ENCODE data around the gene PIGT.

The PIGT gene

GRCh38 chr20:45415822-45416637, at the start of gene PIGT:
Gene PIGT (plus strand): TSS chr20:45416141. CDS start chr20:45416157, 16 bp downstream.
- Histone ChIP-seq H3K27ac (peak within 1 kb of the TSS; percentile 68 to 89 (median 87)), H3K9me3 (replicated peaks in 1 of 11) (no peaks in the 10 kb centered on the region)

GRCh38 chr20:45366192-45366591, 49.7 kb upstream of the PIGT start:
- H3K4me3 ChIP-seq: no peak overlapping the region
- H3K36me3 ChIP-seq: peaks cover 20 to 41% (median 31%) of the 10 kb centered on the region in 11 experiments
- H3K4me2 ChIP-seq: peak overlapping the region; percentile 84 to 99 (median 94)
- peaks cover 0 to 11% (median 8%) of the 10 kb centered on the region in 11 experiments; a peak in 8 of 22 replicates for H3K27me3 ChIP-seq
- H4K20me1 ChIP-seq: peaks cover 4 to 75% (median 18%) of the 10 kb centered on the region in 11 experiments; a peak in 16 of 22 replicates
- H3K9ac ChIP-seq: peak overlapping the region in 3 of 11 experiments; percentile 9 to 89 (median 87); a peak in 2 of 22 replicates
- TF ChIP-seq Cebpa-rat (IDR thresholded peaks at IDR 0.05): no peak
- peaks cover 80 to 90% (median 87%) of the 10 kb centered on the region in 10 experiments for H3K4me1 ChIP-seq
- H3K27ac ChIP-seq: peak overlapping the region in 8 of 11 experiments; percentile 90 to 99 (median 96); a peak in 9 of 22 replicates
- no peaks in the 10 kb centered on the region for H3K9me3 ChIP-seq (replicated peaks in 1 of 11)

More at GRCh38 chr20:45415822-45416637, at the start of gene PIGT:
- TF ChIP-seq Cebpa-rat (IDR thresholded peaks at IDR 0.05): no peak
- Histone ChIP-seq H4K20me1 (peaks cover 0 to 42% (median 22%) of the 10 kb centered on the region in 11 experiments; a peak in 11 of 22 replicates), H3K4me2 (peak within 1 kb of the TSS; percentile 88 to 99 (median 98)), H3K27me3 (no peaks in the 10 kb centered on the region), H3K9ac (peak within 1 kb of the TSS; percentile 85 to 93 (median 89)), H3K36me3 (peaks cover 26 to 39% (median 34%) of the 10 kb centered on the region in 11 experiments), H3K4me3 (peak within 1 kb of the TSS; percentile 72 to 94 (median 92)), H3K4me1 (peaks cover 14 to 28% (median 25%) of the 10 kb centered on the region in 10 experiments)

- peak overlapping the region in 2 of 10 experiments; percentile 49 to 58; a peak in 2 of 20 replicates for H3K4me3 ChIP-seq
- H4K20me1 ChIP-seq: peaks cover 4 to 76% (median 18%) of the 10 kb centered on the region in 11 experiments; a peak in 16 of 22 replicates
- peak overlapping the region; percentile 84 to 99 (median 94) for H3K4me2 ChIP-seq
- peaks cover 0 to 13% (median 8%) of the 10 kb centered on the region in 11 experiments; a peak in 8 of 22 replicates for H3K27me3 ChIP-seq
- no peaks in the 10 kb centered on the region for H3K9me3 ChIP-seq (replicated peaks in 1 of 11)
- peak overlapping the region in 6 of 11 experiments; percentile 9 to 89 (median 84); a peak in 11 of 22 replicates for H3K9ac ChIP-seq
- TF ChIP-seq Cebpa-rat (IDR thresholded peaks at IDR 0.05): no peak
- peak overlapping the region in 9 of 11 experiments; percentile 81 to 99 (median 95); a peak in 18 of 22 replicates for H3K27ac ChIP-seq
- H3K36me3 ChIP-seq: peaks cover 20 to 45% (median 31%) of the 10 kb centered on the region in 11 experiments
- peaks cover 75 to 85% (median 83%) of the 10 kb centered on the region in 10 experiments for H3K4me1 ChIP-seq
These were observed 49.3 kb upstream of the PIGT start for GRCh38 chr20:45366631-45367030.

- peak overlapping the region in 8 of 11 experiments; percentile 76 to 89 (median 84); a peak in 16 of 22 replicates for H3K9ac ChIP-seq
- no peak for TF ChIP-seq Cebpa-rat (IDR thresholded peaks at IDR 0.05)
- H3K4me3 ChIP-seq: peak overlapping the region in 6 of 10 experiments; percentile 38 to 58 (median 50); a peak in 8 of 20 replicates
- peaks cover 4 to 81% (median 18%) of the 10 kb centered on the region in 11 experiments; a peak in 16 of 22 replicates for H4K20me1 ChIP-seq
- peaks cover 70 to 80% (median 78%) of the 10 kb centered on the region in 10 experiments for H3K4me1 ChIP-seq
- H3K36me3 ChIP-seq: peaks cover 20 to 48% (median 31%) of the 10 kb centered on the region in 11 experiments
- H3K4me2 ChIP-seq: peak overlapping the region; percentile 84 to 99 (median 94)
- peak overlapping the region in 9 of 11 experiments; percentile 81 to 99 (median 95); a peak in 18 of 22 replicates for H3K27ac ChIP-seq
- peaks cover 0 to 17% (median 8%) of the 10 kb centered on the region in 11 experiments; a peak in 9 of 22 replicates for H3K27me3 ChIP-seq
- no peaks in the 10 kb centered on the region for H3K9me3 ChIP-seq (replicated peaks in 1 of 11)
These were observed 48.8 kb upstream of the PIGT start for GRCh38 chr20:45367126-45367525.

DNA sequence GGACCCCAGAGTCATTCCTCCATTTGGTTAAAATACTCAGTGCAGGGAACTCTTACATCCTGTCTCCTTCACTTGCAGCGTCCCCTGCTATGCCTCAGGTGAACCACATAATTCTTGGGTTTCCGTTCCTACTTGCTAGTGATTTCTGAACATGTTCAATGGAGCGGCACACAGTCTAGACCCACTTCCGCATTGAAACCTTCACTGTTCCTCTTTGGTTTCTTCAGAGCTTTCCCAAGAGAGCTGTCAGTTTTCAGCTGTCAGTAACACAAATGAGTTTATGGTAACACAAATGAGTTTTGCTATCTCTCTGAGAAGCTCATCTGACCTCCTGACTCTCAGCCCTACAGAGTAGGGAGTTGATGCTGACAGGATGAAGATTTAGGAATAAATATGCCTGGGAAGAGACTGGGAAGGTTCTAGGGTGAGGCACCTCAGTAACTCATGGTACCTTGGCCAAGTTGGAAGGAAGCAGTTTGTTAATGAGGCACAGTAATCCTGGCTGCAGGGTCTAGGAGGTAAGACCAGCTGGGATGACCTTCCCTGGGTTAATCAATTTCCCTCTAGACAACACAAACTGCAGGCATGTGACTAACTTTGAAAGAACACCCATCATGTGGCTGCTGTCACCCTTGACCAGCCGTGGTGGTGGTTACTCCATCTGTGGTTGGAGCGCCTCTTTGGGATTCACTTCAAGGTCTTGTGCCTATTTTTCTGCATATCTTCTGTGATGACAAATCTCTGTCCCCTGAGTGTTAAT, 47.5 kb upstream of the PIGT start:
- Histone ChIP-seq H3K36me3 (peaks cover 20 to 51% (median 31%) of the 10 kb centered on the region in 11 experiments), H3K4me3 (peak overlapping the region in 9 of 10 experiments; percentile 11 to 58 (median 48); a peak in 11 of 20 replicates), H3K4me1 (peaks cover 70 to 80% (median 78%) of the 10 kb centered on the region in 10 experiments), H3K9me3 (replicated peaks in 1 of 11) (no peaks in the 10 kb centered on the region), H4K20me1 (peaks cover 4 to 89% (median 18%) of the 10 kb centered on the region in 11 experiments; a peak in 16 of 22 replicates), H3K27ac (peak overlapping the region; percentile 67 to 99 (median 95); a peak in 21 of 22 replicates), H3K4me2 (peak overlapping the region; percentile 84 to 99 (median 94)), H3K27me3 (peaks cover 0 to 24% (median 8%) of the 10 kb centered on the region in 11 experiments; a peak in 10 of 22 replicates), H3K9ac (peak overlapping the region; percentile 59 to 89 (median 82); a peak in 21 of 22 replicates)
- TF ChIP-seq Cebpa-rat (IDR thresholded peaks at IDR 0.05): peak in 9 of 11 experiments; percentile 29 to 90 (median 59); a peak in 16 of 22 replicates

GRCh38 chr20:45370571-45371160, 45.3 kb upstream of the PIGT start:
- H3K4me1 ChIP-seq: peaks cover 48 to 80% (median 75%) of the 10 kb centered on the region in 10 experiments
- H3K27ac ChIP-seq: peak overlapping the region in 8 of 11 experiments; percentile 20 to 99 (median 95); a peak in 10 of 22 replicates
- H4K20me1 ChIP-seq: peaks cover 4 to 85% (median 20%) of the 10 kb centered on the region in 11 experiments; a peak in 17 of 22 replicates
- H3K4me2 ChIP-seq: peak overlapping the region in 10 of 11 experiments; percentile 2 to 97 (median 94); a peak in 18 of 22 replicates
- H3K9ac ChIP-seq: 0 out of 22 replicates have a peak overlapping the region, but pooled peaks of 1 of the 11 experiments have one; percentile 1
- no peaks in the 10 kb centered on the region for H3K9me3 ChIP-seq (replicated peaks in 1 of 11)
- H3K4me3 ChIP-seq: no peak overlapping the region
- H3K36me3 ChIP-seq: peaks cover 17 to 47% (median 26%) of the 10 kb centered on the region in 11 experiments
- TF ChIP-seq Cebpa-rat (IDR thresholded peaks at IDR 0.05): no peak
- H3K27me3 ChIP-seq: peaks cover 0 to 24% (median 8%) of the 10 kb centered on the region in 11 experiments; a peak in 10 of 22 replicates

DNA sequence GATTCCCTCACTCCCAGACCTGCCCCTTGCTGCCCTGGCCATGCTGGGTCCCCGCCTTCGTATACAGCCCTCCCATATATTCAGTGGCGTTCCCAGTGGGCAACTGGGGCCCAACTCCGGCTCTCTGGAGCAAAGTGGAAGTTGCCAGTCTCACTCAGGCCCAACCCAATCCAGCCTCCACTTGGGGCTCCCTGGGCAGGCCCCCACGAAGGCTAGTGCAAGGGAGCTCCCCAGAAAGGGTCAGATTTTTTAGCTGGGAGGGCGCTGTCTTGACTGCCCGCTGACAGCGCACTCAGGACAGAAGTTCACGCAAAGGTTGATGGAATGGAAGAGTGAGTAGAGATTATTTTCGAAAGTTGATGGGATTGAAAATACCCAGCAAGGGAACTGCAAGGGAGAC, 43.7 kb upstream of the PIGT start:
- Histone ChIP-seq H4K20me1 (peaks cover 4 to 69% (median 18%) of the 10 kb centered on the region in 11 experiments; a peak in 16 of 22 replicates), H3K4me3 (no peak overlapping the region), H3K9ac (no peak overlapping the region), H3K9me3 (replicated peaks in 1 of 11) (no peaks in the 10 kb centered on the region), H3K36me3 (peaks cover 1 to 31% (median 10%) of the 10 kb centered on the region in 11 experiments; a peak in 15 of 22 replicates), H3K27me3 (peaks cover 0 to 24% (median 8%) of the 10 kb centered on the region in 11 experiments; a peak in 10 of 22 replicates), H3K27ac (no peak overlapping the region), H3K4me1 (peaks cover 33 to 67% (median 59%) of the 10 kb centered on the region in 10 experiments), H3K4me2 (peak overlapping the region in 1 of 11 experiments; percentile 13; a peak in 1 of 22 replicates)
- TF ChIP-seq Cebpa-rat (IDR thresholded peaks at IDR 0.05): no peak

Data from BLaER1 treated with 17β-estradiol and CSF1 and Interleukin-3, amounts not matched to agents 10 nM and 100 nM (cell line).